ENCODE measurements around the gene FTSJ3. TPM values are rescaled to one million over a fixed set of nuclear protein-coding genes. Genes with fewer than 3 reads are reported as not detected.

FTSJ3 gene
- total and polyA plus RNA-seq, 10 of the 15 experiments (the other 5 are each of a cell fraction or from before 2014, with no cell fraction given): 17.2 to 79.2 (median 50.4) TPM

DNA sequence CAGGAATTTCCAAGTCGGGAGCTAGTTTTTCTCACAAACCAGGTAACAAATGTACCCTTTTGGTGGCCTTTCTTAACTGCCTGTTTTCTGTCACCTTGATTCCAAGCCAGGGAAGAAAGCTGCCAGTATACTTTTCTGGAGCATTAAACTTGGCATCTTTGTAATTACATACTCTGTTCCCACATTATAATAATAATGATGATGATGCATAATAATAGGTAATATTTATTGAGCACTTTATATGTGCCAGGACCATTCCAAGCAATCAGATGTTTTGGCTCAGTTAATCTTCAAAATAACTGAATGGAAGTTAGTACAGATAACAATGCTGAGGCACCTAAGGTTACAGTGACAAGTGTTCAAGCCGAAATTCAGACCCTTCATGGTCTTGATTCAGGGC is 11.3 kb downstream of the FTSJ3 start:
- CTCF ChIA-PET: interaction anchor here (1.1 to 2.0 kb wide), 2 partner anchors 12 to 50 kb away, joined by 3 to 4 read pairs; partner anchors contain the start of gene FTSJ3
- no peaks in the 10 kb centered on the region for H3K4me1 ChIP-seq (ENCODE audit: control insufficient read depth, insufficient read depth, low read length)
- H3K79me2 ChIP-seq (ENCODE audit: control insufficient read depth, insufficient read depth, low read length): no peaks in the 10 kb centered on the region
- WGBS (ENCODE audit: insufficient coverage, insufficient replicate concordance, low lambda C conversion rate, missing lambda C conversion rate): 100% methylated on average over 2 of the region's 2 CpGs
- H3K9ac ChIP-seq (ENCODE audit: control insufficient read depth, insufficient read depth, low read length): no peak overlapping the region
- no peak overlapping the region for H3K4me3 ChIP-seq
- in situ Hi-C loops (cut with MboI): no loop called here
- SMC1A ChIA-PET (ENCODE audit: uncharacterized antibody, unreplicated experiment): interaction anchor here (1.6 to 2.0 kb wide), 2 partner anchors 12 to 52 kb away, joined by 3 to 5 read pairs; partner anchors contain the start of gene FTSJ3
- H4K20me1 ChIP-seq (ENCODE audit: control insufficient read depth, insufficient read depth): no peaks in the 10 kb centered on the region; the same call in 1 of the 2 replicates
- BruUV-seq (replicated peaks): no TSS peak
- no peak for FAIRE-seq
- no peaks in the 10 kb centered on the region for H3K27me3 ChIP-seq (replicated peaks in 1 of 2; ENCODE audit: control insufficient read depth in 2 of 2, insufficient read depth in 2 of 2, low read length in 1 of 2)
- no peak for TF ChIP-seq NFYA (IDR thresholded peaks at IDR 0.05; ENCODE audit: borderline replicate concordance, low read depth, low read length)
- no peak for TF ChIP-seq MTA2 (IDR thresholded peaks at IDR 0.05; ENCODE audit: low read depth)
- TF ChIP-seq RAD51 (IDR thresholded peaks at IDR 0.05): no peak
- TF ChIP-seq GABPA (IDR thresholded peaks at IDR 0.05; ENCODE audit: low read depth): no peak
- TF ChIP-seq ATF2 (IDR thresholded peaks at IDR 0.05; ENCODE audit: low read length): no peak
- no peak for TF ChIP-seq RB1 (IDR thresholded peaks at IDR 0.05; ENCODE audit: borderline replicate concordance)
- TF ChIP-seq FOXK2 (IDR thresholded peaks at IDR 0.05): no peak
- no peak for TF ChIP-seq ZNF384 (IDR thresholded peaks at IDR 0.05; ENCODE audit: borderline replicate concordance, low read depth, low read length)
- no peak for TF ChIP-seq SMC3 (IDR thresholded peaks at IDR 0.05; ENCODE audit: borderline replicate concordance, low read length)
- no peak for TF ChIP-seq EGR1 (IDR thresholded peaks at IDR 0.05; ENCODE audit: borderline replicate concordance in 1 of 2, low read depth in 2 of 2, low read length in 2 of 2)
- RAD21 ChIA-PET (ENCODE audit: unreplicated experiment): no interaction called here
- no peak overlapping the region for H3K27ac ChIP-seq (ENCODE audit: control insufficient read depth, insufficient read depth)
- H3K4me2 ChIP-seq (ENCODE audit: control insufficient read depth, insufficient read depth): no peak overlapping the region
- no peak overlapping the region for H2AFZ ChIP-seq (ENCODE audit: control insufficient read depth, low read depth, low read length)
- no peaks in the 10 kb centered on the region for H3K9me3 ChIP-seq (replicated peaks; ENCODE audit: control insufficient read depth, insufficient read depth, low read length)
- no peak for DNase-seq (ENCODE audit: low read depth, low spot score)
- POLR2A ChIA-PET: no interaction called here
- no peak for ATAC-seq
- intact Hi-C loops (cut with micrococcal nuclease; ENCODE audit: unreplicated experiment): no loop called here
- H3K36me3 ChIP-seq (ENCODE audit: control insufficient read depth in 2 of 2, insufficient read depth in 2 of 2, low read length in 1 of 2): peaks cover 38 to 55% of the 10 kb centered on the region in 2 experiments
